ENCODE data around the gene SUPT6H. TPM values are rescaled to one million over a fixed set of nuclear protein-coding genes. Genes with fewer than 3 reads are reported as not detected.
"Not testable (repeated sequence)": the region's sequence is repeated elsewhere in the genome, so short reads cannot be mapped to it uniquely, and the experiment has no call there.

The SUPT6H gene
- total RNA-seq, 2 experiments from 2014 or later: 33.7 to 76.5 TPM

GRCh38 chr17:28657756-28658155, 4.2 kb upstream of the SUPT6H start:
- Histone ChIP-seq H3K9me2 (ENCODE audit: insufficient read depth, low read length) (no peaks in the 10 kb centered on the region), H3K79me2 (ENCODE audit: insufficient read depth, low read depth, low read length) (peaks cover 24% of the 10 kb centered on the region), H3K9me3 (ENCODE audit: low read length) (peaks cover 6% of the 10 kb centered on the region; the same call in 1 of the 2 replicates), H3K4me2 (ENCODE audit: low read length) (no peak overlapping the region), H2AFZ (ENCODE audit: low read length) (no peak overlapping the region), H4K20me1 (ENCODE audit: insufficient read depth, low read length) (no peaks in the 10 kb centered on the region; the same call in 1 of the 2 replicates), H3K4me3 (ENCODE audit: low read depth, low read length, poor library complexity, severe bottlenecking) (no peak overlapping the region), H3K27ac (ENCODE audit: low read depth, low read length, poor library complexity, severe bottlenecking) (no peak overlapping the region), H3K36me3 (ENCODE audit: insufficient read depth, low read length) (peaks cover 58% of the 10 kb centered on the region), H3K4me1 (ENCODE audit: insufficient read depth, low read length, poor library complexity, severe bottlenecking) (peaks cover 10% of the 10 kb centered on the region)
- POLR2A ChIA-PET: interaction anchor here (0.8 to 0.9 kb wide), 2 partner anchors 10 to 13 kb away, joined by 3 to 4 read pairs; partner anchors contain the start of gene BLTP2
- CTCF ChIA-PET (ENCODE audit: unreplicated experiment): no interaction called here
- TF ChIP-seq CTCF (conservative IDR thresholded peaks at IDR 0.05; ENCODE audit: low read length) (no peak), EZH2phosphoT487 (IDR thresholded peaks at IDR 0.05; ENCODE audit: borderline replicate concordance, low read depth, low read length) (no peak)
- BruUV-seq (replicated peaks): no TSS peak
- intact Hi-C loops (cut with micrococcal nuclease; ENCODE audit: unreplicated experiment): no loop called here
- no peak for DNase-seq (ENCODE audit: low spot score)

- H3K4me3 ChIP-seq (ENCODE audit: low read depth, low read length, poor library complexity, severe bottlenecking); H2AFZ ChIP-seq (ENCODE audit: low read length); H3K9me3 ChIP-seq (ENCODE audit: low read length); H4K20me1 ChIP-seq (ENCODE audit: insufficient read depth, low read length); intact Hi-C loops (cut with micrococcal nuclease; ENCODE audit: unreplicated experiment); BruUV-seq (replicated peaks); H3K4me2 ChIP-seq (ENCODE audit: low read length); H3K9me2 ChIP-seq (ENCODE audit: insufficient read depth, low read length); CTCF ChIA-PET (ENCODE audit: unreplicated experiment); H3K27ac ChIP-seq (ENCODE audit: low read depth, low read length, poor library complexity, severe bottlenecking); DNase-seq (ENCODE audit: low spot score): not testable (repeated sequence)
- peaks cover 58% of the 10 kb centered on the region for H3K36me3 ChIP-seq (ENCODE audit: insufficient read depth, low read length)
- peaks cover 30% of the 10 kb centered on the region for H3K79me2 ChIP-seq (ENCODE audit: insufficient read depth, low read depth, low read length)
- peaks cover 16% of the 10 kb centered on the region for H3K4me1 ChIP-seq (ENCODE audit: insufficient read depth, low read length, poor library complexity, severe bottlenecking)
- POLR2A ChIA-PET: interaction anchor here (0.8 to 0.9 kb wide), 2 partner anchors 10 to 13 kb away, joined by 3 to 4 read pairs; partner anchors contain the start of gene BLTP2
These were observed 3.7 kb upstream of the SUPT6H start for GRCh38 chr17:28658342-28658741.

- peaks cover 22% of the 10 kb centered on the region for H3K4me1 ChIP-seq (ENCODE audit: insufficient read depth, low read length, poor library complexity, severe bottlenecking)
- POLR2A ChIA-PET; DNase-seq (ENCODE audit: low spot score); H3K9me3 ChIP-seq (ENCODE audit: low read length); H3K27ac ChIP-seq (ENCODE audit: low read depth, low read length, poor library complexity, severe bottlenecking); BruUV-seq (replicated peaks); H3K4me3 ChIP-seq (ENCODE audit: low read depth, low read length, poor library complexity, severe bottlenecking); CTCF ChIA-PET (ENCODE audit: unreplicated experiment); intact Hi-C loops (cut with micrococcal nuclease; ENCODE audit: unreplicated experiment); H2AFZ ChIP-seq (ENCODE audit: low read length); H4K20me1 ChIP-seq (ENCODE audit: insufficient read depth, low read length); H3K4me2 ChIP-seq (ENCODE audit: low read length); H3K9me2 ChIP-seq (ENCODE audit: insufficient read depth, low read length): not testable (repeated sequence)
- peaks cover 54% of the 10 kb centered on the region for H3K36me3 ChIP-seq (ENCODE audit: insufficient read depth, low read length)
- H3K79me2 ChIP-seq (ENCODE audit: insufficient read depth, low read depth, low read length): peaks cover 36% of the 10 kb centered on the region
These were observed 3.1 kb upstream of the SUPT6H start for GRCh38 chr17:28658766-28659496.

- DNase-seq (ENCODE audit: low spot score); intact Hi-C loops (cut with micrococcal nuclease; ENCODE audit: unreplicated experiment): not testable (repeated sequence)
These were observed 2.5 kb upstream of the SUPT6H start for GRCh38 chr17:28659497-28659881.

More at GRCh38 chr17:28659497-28659881, 2.5 kb upstream of the SUPT6H start:
- H3K79me2 ChIP-seq (ENCODE audit: insufficient read depth, low read depth, low read length): peaks cover 42% of the 10 kb centered on the region
- H3K27ac ChIP-seq (ENCODE audit: low read depth, low read length, poor library complexity, severe bottlenecking); POLR2A ChIA-PET; H3K9me3 ChIP-seq (ENCODE audit: low read length); H2AFZ ChIP-seq (ENCODE audit: low read length); H3K4me2 ChIP-seq (ENCODE audit: low read length); CTCF ChIA-PET (ENCODE audit: unreplicated experiment); H4K20me1 ChIP-seq (ENCODE audit: insufficient read depth, low read length); H3K4me3 ChIP-seq (ENCODE audit: low read depth, low read length, poor library complexity, severe bottlenecking); BruUV-seq (replicated peaks); H3K9me2 ChIP-seq (ENCODE audit: insufficient read depth, low read length): not testable (repeated sequence)
- H3K36me3 ChIP-seq (ENCODE audit: insufficient read depth, low read length): peaks cover 55% of the 10 kb centered on the region
- H3K4me1 ChIP-seq (ENCODE audit: insufficient read depth, low read length, poor library complexity, severe bottlenecking): peaks cover 22% of the 10 kb centered on the region

Measured in OCI-LY7 (cell line).